ENCODE data around the gene SST. TPM values are rescaled to one million over a fixed set of nuclear protein-coding genes. Genes with fewer than 3 reads are reported as not detected.

Gene SST
- total RNA-seq, 1 donor from 2014 or later, result not detected

GRCh38 chr3:187636528-187636927 is 33.7 kb downstream of the SST start:
- Histone ChIP-seq H3K36me3 (ENCODE audit: control insufficient read depth, insufficient read depth, low read length) (no peaks in the 10 kb centered on the region), H3K27me3 (ENCODE audit: control insufficient read depth, insufficient read depth, low read length) (no peaks in the 10 kb centered on the region)
- FAIRE-seq, result no peak

GRCh38 chr3:187630404-187630803 is 39.8 kb downstream of the SST start:
- H3K27me3 ChIP-seq (ENCODE audit: control insufficient read depth, insufficient read depth, low read length), result no peaks in the 10 kb centered on the region
- no peak overlapping the region for H3K4me3 ChIP-seq (ENCODE audit: low read depth, low read length)
- H3K36me3 ChIP-seq (ENCODE audit: control insufficient read depth, insufficient read depth, low read length), result no peaks in the 10 kb centered on the region
- FAIRE-seq (no peak), DNase-seq (ENCODE audit: low read depth) (peak; percentile 76)
- TF ChIP-seq, protein P1, sequence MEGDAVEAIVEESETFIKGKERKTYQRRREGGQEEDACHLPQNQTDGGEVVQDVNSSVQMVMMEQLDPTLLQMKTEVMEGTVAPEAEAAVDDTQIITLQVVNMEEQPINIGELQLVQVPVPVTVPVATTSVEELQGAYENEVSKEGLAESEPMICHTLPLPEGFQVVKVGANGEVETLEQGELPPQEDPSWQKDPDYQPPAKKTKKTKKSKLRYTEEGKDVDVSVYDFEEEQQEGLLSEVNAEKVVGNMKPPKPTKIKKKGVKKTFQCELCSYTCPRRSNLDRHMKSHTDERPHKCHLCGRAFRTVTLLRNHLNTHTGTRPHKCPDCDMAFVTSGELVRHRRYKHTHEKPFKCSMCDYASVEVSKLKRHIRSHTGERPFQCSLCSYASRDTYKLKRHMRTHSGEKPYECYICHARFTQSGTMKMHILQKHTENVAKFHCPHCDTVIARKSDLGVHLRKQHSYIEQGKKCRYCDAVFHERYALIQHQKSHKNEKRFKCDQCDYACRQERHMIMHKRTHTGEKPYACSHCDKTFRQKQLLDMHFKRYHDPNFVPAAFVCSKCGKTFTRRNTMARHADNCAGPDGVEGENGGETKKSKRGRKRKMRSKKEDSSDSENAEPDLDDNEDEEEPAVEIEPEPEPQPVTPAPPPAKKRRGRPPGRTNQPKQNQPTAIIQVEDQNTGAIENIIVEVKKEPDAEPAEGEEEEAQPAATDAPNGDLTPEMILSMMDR (IDR thresholded peaks at IDR 0.05; ENCODE audit: insufficient read depth, low read length, severe bottlenecking), result no peak

More at GRCh38 chr3:187636528-187636927, 33.7 kb downstream of the SST start:
- no peak for DNase-seq (ENCODE audit: low read depth)
- TF ChIP-seq, protein P1 (IDR thresholded peaks at IDR 0.05; ENCODE audit: insufficient read depth, low read length, severe bottlenecking), result no peak
- H3K4me3 ChIP-seq (ENCODE audit: low read depth, low read length), result no peak overlapping the region

DNA sequence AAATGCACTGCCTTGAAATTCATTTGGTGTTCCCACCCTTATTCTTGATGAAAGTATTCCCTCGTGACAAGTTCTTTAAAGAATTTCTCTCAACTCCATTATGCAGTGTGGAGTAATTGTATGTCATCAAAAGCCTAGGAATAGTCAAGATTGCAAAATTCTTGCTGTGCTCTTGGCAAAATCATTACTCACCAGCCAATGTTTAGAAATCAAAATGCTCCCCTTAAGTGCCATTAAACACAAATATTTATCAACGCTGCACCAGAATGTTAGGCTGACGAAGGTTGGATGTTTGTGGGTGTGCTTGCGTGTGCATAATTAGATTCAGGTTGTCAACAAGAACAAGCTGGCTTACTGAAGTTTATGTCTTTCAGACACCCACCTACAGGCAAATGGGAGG is 40.5 kb downstream of the SST start:
- peaks cover 2% of the 10 kb centered on the region for H3K27me3 ChIP-seq (ENCODE audit: control insufficient read depth, insufficient read depth, low read length)
- no peaks in the 10 kb centered on the region for H3K36me3 ChIP-seq (ENCODE audit: control insufficient read depth, insufficient read depth, low read length)
- FAIRE-seq (no peak), DNase-seq (ENCODE audit: low read depth) (peak; percentile 80)
- H3K4me3 ChIP-seq (ENCODE audit: low read depth, low read length), result no peak overlapping the region
- TF ChIP-seq, protein P1 (IDR thresholded peaks at IDR 0.05; ENCODE audit: insufficient read depth, low read length, severe bottlenecking), result no peak

- no peak overlapping the region for H3K4me3 ChIP-seq (ENCODE audit: low read depth, low read length)
- DNase-seq (ENCODE audit: low read depth), result no peak
- FAIRE-seq, result no peak
- TF ChIP-seq, protein P1 (IDR thresholded peaks at IDR 0.05; ENCODE audit: insufficient read depth, low read length, severe bottlenecking), result no peak
- no peaks in the 10 kb centered on the region for H3K36me3 ChIP-seq (ENCODE audit: control insufficient read depth, insufficient read depth, low read length)
- H3K27me3 ChIP-seq (ENCODE audit: control insufficient read depth, insufficient read depth, low read length), result peaks cover 2% of the 10 kb centered on the region
Observed at GRCh38 chr3:187628169-187628568, 42.0 kb downstream of the SST start.

DNA sequence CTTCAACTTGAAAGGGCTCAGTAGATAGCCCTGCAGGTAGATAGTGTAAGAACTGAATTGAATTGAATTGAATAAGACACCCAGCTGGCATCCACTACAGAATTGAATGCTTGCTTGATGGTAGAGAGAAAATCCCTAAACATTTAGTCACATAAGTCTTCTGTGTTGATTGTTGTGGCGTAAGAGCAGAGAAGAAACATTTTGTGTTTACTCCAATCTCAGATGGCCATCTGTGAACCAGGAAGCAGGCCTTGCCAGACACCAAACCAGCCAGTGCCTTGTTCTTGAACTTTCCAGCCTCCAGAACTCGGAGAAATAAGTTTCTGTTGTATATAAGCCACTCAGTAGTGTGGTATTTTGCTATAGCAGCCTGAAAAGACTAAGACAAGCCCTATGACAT is 43.6 kb downstream of the SST start:
- no peak for DNase-seq (ENCODE audit: low read depth)
- Histone ChIP-seq H3K36me3 (ENCODE audit: control insufficient read depth, insufficient read depth, low read length) (no peaks in the 10 kb centered on the region), H3K27me3 (ENCODE audit: control insufficient read depth, insufficient read depth, low read length) (peaks cover 2% of the 10 kb centered on the region), H3K4me3 (ENCODE audit: low read depth, low read length) (no peak overlapping the region)
- no peak for FAIRE-seq
- TF ChIP-seq, protein P1 (IDR thresholded peaks at IDR 0.05; ENCODE audit: insufficient read depth, low read length, severe bottlenecking), result no peak

GRCh38 chr3:187624588-187624987 is 45.6 kb downstream of the SST start:
- Histone ChIP-seq H3K4me3 (ENCODE audit: low read depth, low read length) (no peak overlapping the region), H3K27me3 (ENCODE audit: control insufficient read depth, insufficient read depth, low read length) (peaks cover 2% of the 10 kb centered on the region), H3K36me3 (ENCODE audit: control insufficient read depth, insufficient read depth, low read length) (no peaks in the 10 kb centered on the region)
- TF ChIP-seq, protein P1 (IDR thresholded peaks at IDR 0.05; ENCODE audit: insufficient read depth, low read length, severe bottlenecking), result no peak
- FAIRE-seq (no peak), DNase-seq (ENCODE audit: low read depth) (no peak)

Data from bronchial epithelial cell (primary cell).